Liver (tissue), 9 donors: Measurements from ENCODE around the gene PITPNM1. TPM values are rescaled to one million over a fixed set of nuclear protein-coding genes. Genes with fewer than 3 reads are reported as not detected.

Experiments used
- DNase-seq: peaks from one replicate; pipeline ENCODE4 v3.0.0-alpha.2; 2017; ENCODE audit warnings: low spot score
- H3K27ac ChIP-seq, 2 donors: one replicate each; pipeline ENCODE4 v1.7.0; 2013; ENCODE audit warnings: inconsistent platforms in 2 of 2, low read length in 2 of 2, control low read depth in 1 of 2, low read depth in 1 of 2, mild to moderate bottlenecking in 1 of 2
- H3K27me3 ChIP-seq, 4 donors: one replicate each; pipeline versions ENCODE4 v1.6.1 to v1.7.0; 2013; ENCODE audit warnings: low read length in 3 of 4, inconsistent platforms in 1 of 4, mild to moderate bottlenecking in 1 of 4, moderate library complexity in 1 of 4; ENCODE audit not compliant: control insufficient read depth in 4 of 4, insufficient read depth in 4 of 4
- H3K36me3 ChIP-seq, 4 donors: one replicate each; pipeline versions ENCODE4 v1.6.1 to v1.7.0; 2013; ENCODE audit warnings: low read length in 3 of 4, mild to moderate bottlenecking in 3 of 4, low read depth in 1 of 4, moderate library complexity in 1 of 4; ENCODE audit not compliant: control insufficient read depth in 4 of 4, insufficient read depth in 3 of 4
- H3K4me1 ChIP-seq, 4 donors: one replicate each; pipeline versions ENCODE4 v1.6.1 to v1.7.0; 2013; ENCODE audit warnings: low read length in 3 of 4, mild to moderate bottlenecking in 3 of 4, moderate library complexity in 1 of 4; ENCODE audit not compliant: control insufficient read depth in 4 of 4, insufficient read depth in 4 of 4
- H3K4me3 ChIP-seq, 3 donors: one replicate each; pipeline versions ENCODE4 v1.6.1 to v1.7.0; 2013; ENCODE audit warnings: low read length in 3 of 3, control low read depth in 1 of 3, low read depth in 1 of 3, mild to moderate bottlenecking in 1 of 3
- H3K9ac ChIP-seq, 2 donors: one replicate each; pipeline ENCODE4 v1.7.0; 2013; ENCODE audit warnings: low read length in 2 of 2, mild to moderate bottlenecking in 2 of 2, moderate library complexity in 2 of 2, control low read depth in 1 of 2, low read depth in 1 of 2
- H3K9me3 ChIP-seq, 4 donors: one replicate each; pipeline versions ENCODE4 v1.6.1 to v1.7.0; 2013; ENCODE audit warnings: low read length in 3 of 4; ENCODE audit not compliant: control insufficient read depth in 4 of 4
- EGR1 ChIP-seq, 2 donors: IDR thresholded peaks; 2 replicates each; pipeline ENCODE4 v1.6.1; 2016 to 2018; ENCODE audit warnings: antibody characterized with exemption in 2 of 2, low read depth in 2 of 2
- FOXA1 ChIP-seq: IDR thresholded peaks from 2 replicates; pipeline ENCODE4 v1.6.1; 2016; ENCODE audit warnings: antibody characterized with exemption
- FOXA2 ChIP-seq: IDR thresholded peaks from 2 replicates; pipeline ENCODE4 v1.6.1; 2016; ENCODE audit warnings: antibody characterized with exemption
- GABPA ChIP-seq, 2 donors: IDR thresholded peaks in 1 of 2; conservative IDR thresholded peaks in 1 of 2; 2 replicates each; pipeline ENCODE4 v1.6.1; 2016; ENCODE audit warnings: antibody characterized with exemption in 2 of 2, mild to moderate bottlenecking in 1 of 2, moderate library complexity in 1 of 2
- HNF4G ChIP-seq: IDR thresholded peaks from 2 replicates; pipeline ENCODE4 v1.6.1; 2016; ENCODE audit warnings: antibody characterized with exemption
- JUND ChIP-seq, 2 donors: IDR thresholded peaks; 2 replicates each; pipeline ENCODE4 v1.6.1; 2016; ENCODE audit warnings: antibody characterized with exemption in 2 of 2
- NR2F2 ChIP-seq: IDR thresholded peaks from 2 replicates; pipeline ENCODE4 v1.6.1; 2016; ENCODE audit warnings: antibody characterized with exemption
- RAD21 ChIP-seq, 2 donors: IDR thresholded peaks; 2 replicates each; pipeline ENCODE4 v1.6.1; 2016; ENCODE audit warnings: antibody characterized with exemption in 2 of 2, mild to moderate bottlenecking in 2 of 2
- RXRA ChIP-seq, 2 donors: IDR thresholded peaks; 2 replicates each; pipeline ENCODE4 v1.6.1; 2017 to 2018; ENCODE audit warnings: antibody characterized with exemption in 2 of 2, mild to moderate bottlenecking in 1 of 2
- SP1 ChIP-seq: IDR thresholded peaks from 2 replicates; pipeline ENCODE4 v1.6.1; 2018; ENCODE audit warnings: antibody characterized with exemption, mild to moderate bottlenecking
- TAF1 ChIP-seq: conservative IDR thresholded peaks from 2 replicates; pipeline ENCODE4 v1.6.1; 2016; ENCODE audit warnings: antibody characterized with exemption, mild to moderate bottlenecking
- YY1 ChIP-seq: IDR thresholded peaks from 2 replicates; pipeline ENCODE4 v1.6.1; 2016; ENCODE audit warnings: antibody characterized with exemption, mild to moderate bottlenecking
- WGBS: extraction: QIAGEN DNeasy Blood & Tissue Kit; methylation state at CpG from one replicate; pipeline ENCODE4 v1.1.7; 2013; 5-methylcytosine and 5-hydroxymethylcytosine counted together
- polyA plus RNA-seq, 2 donors: library from polyadenylated mRNA; stranded (reverse) in 1 of 2; unstranded in 1 of 2; fragments of 200-250 nt in 1 of 2; fragments of >200 nt in 1 of 2; fragmentation: Nextera tagmentation in 1 of 2; extraction: Ambion mirVana in 1 of 2; gene quantifications; one replicate each; pipeline versions ENCODE4 v1.2.1 to v1.2.3, GENCODE V29; 2013 to 2015
- total RNA-seq, 2 donors: library from RNA; depleted of rRNA; stranded (reverse); fragments of >200 nt; gene quantifications; one replicate each; pipeline ENCODE4 v1.2.3, GENCODE V29; 2014
- TF ChIP-seq, protein P1 (sequence below): IDR thresholded peaks from 2 replicates; pipeline ENCODE4 v1.6.1; 2016; ENCODE audit warnings: antibody characterized with exemption
- TF ChIP-seq, protein P2 (sequence below): IDR thresholded peaks from 2 replicates; pipeline ENCODE4 v1.6.1; 2016; ENCODE audit warnings: antibody characterized with exemption, mild to moderate bottlenecking
- TF ChIP-seq, protein P3 (sequence below): IDR thresholded peaks from 2 replicates; pipeline ENCODE4 v1.6.1; 2016; ENCODE audit warnings: antibody characterized with exemption
- TF ChIP-seq, protein P4 (sequence below): fragments of 150-350 bp; IDR thresholded peaks from 2 replicates; pipeline ENCODE4 v1.5.1; 2017; ENCODE audit warnings: improper control_type of control experiment, low read depth, low read length; ENCODE audit not compliant: missing input control
- TF ChIP-seq, protein P5 (sequence below): IDR thresholded peaks from 2 replicates; pipeline ENCODE4 v1.6.1; 2016; ENCODE audit warnings: antibody characterized with exemption
- donor health status: healthy.
- donor health status: healthy.
- donor health status: healthy.
- donor health status: healthy.
- donor health status: healthy.

The PITPNM1 gene
- total and polyA plus RNA-seq, 4 donors, result 1.3 to 9.3 (median 5.1) TPM

DNA sequence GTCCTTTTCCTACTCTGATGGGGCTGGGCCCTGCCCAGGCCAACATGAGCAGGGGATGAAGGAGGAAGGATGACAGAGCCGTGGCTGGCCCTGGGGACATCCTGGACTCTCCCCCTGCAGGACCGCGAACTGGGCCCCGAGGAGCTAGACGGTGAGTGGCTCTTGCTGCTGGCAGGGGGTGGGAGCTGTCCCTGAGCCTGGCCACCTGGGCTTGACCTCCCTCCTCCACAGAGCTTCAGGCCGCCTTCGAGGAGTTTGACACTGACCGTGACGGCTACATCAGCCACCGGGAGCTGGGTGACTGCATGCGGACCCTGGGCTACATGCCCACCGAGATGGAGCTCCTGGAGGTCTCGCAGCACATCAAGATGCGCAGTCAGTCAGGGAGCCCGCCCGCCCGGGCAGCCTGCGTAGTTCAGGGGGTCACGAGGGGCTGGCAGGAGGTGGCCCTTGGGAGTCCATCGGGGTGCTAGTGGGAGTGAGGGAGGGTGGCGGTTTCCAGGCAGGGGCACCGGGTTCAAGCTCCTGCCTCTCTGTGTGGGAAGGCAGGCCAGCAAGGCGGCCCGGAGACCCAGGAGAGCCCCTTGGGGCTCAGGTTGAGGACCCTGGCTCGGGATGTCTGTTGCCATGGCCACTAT lies 49.0 kb downstream of the PITPNM1 start:
- Histone ChIP-seq H3K9ac (no peak overlapping the region), H3K36me3 (no peaks in the 10 kb centered on the region), H3K27ac (no peak overlapping the region), H3K4me1 (no peaks in the 10 kb centered on the region), H3K9me3 (no peaks in the 10 kb centered on the region), H3K27me3 (no peaks in the 10 kb centered on the region), H3K4me3 (no peak overlapping the region)
- WGBS, result 88% methylated on average over 25 of the region's 25 CpGs
- DNase-seq, result no peak
- TF ChIP-seq JUND (IDR thresholded peaks at IDR 0.05) (no peak), FOXA2 (no peak), TAF1 (no peak), HNF4G (no peak), RAD21 (IDR thresholded peaks at IDR 0.05) (no peak), YY1 (no peak), RXRA (IDR thresholded peaks at IDR 0.05) (no peak), SP1 (no peak), NR2F2 (no peak), EGR1 (IDR thresholded peaks at IDR 0.05; ENCODE audit: low read depth in 2 of 2) (no peak), FOXA1 (no peak)
- TF ChIP-seq, protein P1, sequence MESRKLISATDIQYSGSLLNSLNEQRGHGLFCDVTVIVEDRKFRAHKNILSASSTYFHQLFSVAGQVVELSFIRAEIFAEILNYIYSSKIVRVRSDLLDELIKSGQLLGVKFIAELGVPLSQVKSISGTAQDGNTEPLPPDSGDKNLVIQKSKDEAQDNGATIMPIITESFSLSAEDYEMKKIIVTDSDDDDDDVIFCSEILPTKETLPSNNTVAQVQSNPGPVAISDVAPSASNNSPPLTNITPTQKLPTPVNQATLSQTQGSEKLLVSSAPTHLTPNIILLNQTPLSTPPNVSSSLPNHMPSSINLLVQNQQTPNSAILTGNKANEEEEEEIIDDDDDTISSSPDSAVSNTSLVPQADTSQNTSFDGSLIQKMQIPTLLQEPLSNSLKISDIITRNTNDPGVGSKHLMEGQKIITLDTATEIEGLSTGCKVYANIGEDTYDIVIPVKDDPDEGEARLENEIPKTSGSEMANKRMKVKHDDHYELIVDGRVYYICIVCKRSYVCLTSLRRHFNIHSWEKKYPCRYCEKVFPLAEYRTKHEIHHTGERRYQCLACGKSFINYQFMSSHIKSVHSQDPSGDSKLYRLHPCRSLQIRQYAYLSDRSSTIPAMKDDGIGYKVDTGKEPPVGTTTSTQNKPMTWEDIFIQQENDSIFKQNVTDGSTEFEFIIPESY, result no peak
- TF ChIP-seq, protein P2, sequence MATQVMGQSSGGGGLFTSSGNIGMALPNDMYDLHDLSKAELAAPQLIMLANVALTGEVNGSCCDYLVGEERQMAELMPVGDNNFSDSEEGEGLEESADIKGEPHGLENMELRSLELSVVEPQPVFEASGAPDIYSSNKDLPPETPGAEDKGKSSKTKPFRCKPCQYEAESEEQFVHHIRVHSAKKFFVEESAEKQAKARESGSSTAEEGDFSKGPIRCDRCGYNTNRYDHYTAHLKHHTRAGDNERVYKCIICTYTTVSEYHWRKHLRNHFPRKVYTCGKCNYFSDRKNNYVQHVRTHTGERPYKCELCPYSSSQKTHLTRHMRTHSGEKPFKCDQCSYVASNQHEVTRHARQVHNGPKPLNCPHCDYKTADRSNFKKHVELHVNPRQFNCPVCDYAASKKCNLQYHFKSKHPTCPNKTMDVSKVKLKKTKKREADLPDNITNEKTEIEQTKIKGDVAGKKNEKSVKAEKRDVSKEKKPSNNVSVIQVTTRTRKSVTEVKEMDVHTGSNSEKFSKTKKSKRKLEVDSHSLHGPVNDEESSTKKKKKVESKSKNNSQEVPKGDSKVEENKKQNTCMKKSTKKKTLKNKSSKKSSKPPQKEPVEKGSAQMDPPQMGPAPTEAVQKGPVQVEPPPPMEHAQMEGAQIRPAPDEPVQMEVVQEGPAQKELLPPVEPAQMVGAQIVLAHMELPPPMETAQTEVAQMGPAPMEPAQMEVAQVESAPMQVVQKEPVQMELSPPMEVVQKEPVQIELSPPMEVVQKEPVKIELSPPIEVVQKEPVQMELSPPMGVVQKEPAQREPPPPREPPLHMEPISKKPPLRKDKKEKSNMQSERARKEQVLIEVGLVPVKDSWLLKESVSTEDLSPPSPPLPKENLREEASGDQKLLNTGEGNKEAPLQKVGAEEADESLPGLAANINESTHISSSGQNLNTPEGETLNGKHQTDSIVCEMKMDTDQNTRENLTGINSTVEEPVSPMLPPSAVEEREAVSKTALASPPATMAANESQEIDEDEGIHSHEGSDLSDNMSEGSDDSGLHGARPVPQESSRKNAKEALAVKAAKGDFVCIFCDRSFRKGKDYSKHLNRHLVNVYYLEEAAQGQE, result no peak
- TF ChIP-seq, protein P3, sequence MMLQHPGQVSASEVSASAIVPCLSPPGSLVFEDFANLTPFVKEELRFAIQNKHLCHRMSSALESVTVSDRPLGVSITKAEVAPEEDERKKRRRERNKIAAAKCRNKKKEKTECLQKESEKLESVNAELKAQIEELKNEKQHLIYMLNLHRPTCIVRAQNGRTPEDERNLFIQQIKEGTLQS, result no peak
- TF ChIP-seq, protein P4, sequence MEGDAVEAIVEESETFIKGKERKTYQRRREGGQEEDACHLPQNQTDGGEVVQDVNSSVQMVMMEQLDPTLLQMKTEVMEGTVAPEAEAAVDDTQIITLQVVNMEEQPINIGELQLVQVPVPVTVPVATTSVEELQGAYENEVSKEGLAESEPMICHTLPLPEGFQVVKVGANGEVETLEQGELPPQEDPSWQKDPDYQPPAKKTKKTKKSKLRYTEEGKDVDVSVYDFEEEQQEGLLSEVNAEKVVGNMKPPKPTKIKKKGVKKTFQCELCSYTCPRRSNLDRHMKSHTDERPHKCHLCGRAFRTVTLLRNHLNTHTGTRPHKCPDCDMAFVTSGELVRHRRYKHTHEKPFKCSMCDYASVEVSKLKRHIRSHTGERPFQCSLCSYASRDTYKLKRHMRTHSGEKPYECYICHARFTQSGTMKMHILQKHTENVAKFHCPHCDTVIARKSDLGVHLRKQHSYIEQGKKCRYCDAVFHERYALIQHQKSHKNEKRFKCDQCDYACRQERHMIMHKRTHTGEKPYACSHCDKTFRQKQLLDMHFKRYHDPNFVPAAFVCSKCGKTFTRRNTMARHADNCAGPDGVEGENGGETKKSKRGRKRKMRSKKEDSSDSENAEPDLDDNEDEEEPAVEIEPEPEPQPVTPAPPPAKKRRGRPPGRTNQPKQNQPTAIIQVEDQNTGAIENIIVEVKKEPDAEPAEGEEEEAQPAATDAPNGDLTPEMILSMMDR, result no peak
- TF ChIP-seq, protein P5, sequence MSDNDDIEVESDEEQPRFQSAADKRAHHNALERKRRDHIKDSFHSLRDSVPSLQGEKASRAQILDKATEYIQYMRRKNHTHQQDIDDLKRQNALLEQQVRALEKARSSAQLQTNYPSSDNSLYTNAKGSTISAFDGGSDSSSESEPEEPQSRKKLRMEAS, result no peak

DNA sequence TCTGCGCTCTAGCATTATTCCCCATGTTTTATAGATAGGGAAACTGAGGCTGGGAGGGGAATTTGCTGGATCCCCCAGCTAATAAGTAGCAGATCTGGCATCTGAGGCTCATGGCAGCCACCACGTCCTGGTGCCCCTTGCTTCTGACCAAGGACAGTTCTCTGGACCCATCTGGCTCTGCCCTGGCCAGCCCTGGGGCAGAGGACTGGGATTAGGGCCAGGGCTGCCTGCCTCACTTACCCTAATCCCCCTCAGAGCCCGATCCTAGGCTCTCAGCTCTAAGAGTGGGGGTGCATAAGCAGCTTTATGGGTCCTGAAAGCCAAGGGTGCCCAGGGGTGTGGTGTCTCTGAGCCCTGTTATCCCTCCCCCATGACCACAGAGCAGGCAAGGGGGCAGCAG lies 50.1 kb downstream of the PITPNM1 start, which contains the start of gene CABP4:
Gene CABP4 (plus strand): TSS at position 301 of the 400 bp plus-strand sequence. CDS start 70 bp downstream, at position 371.
- Histone ChIP-seq H3K4me3 (no peak within 1 kb of the TSS), H3K9me3 (no peaks in the 10 kb centered on the region), H3K36me3 (no peaks in the 10 kb centered on the region), H3K9ac (no peak within 1 kb of the TSS), H3K4me1 (no peaks in the 10 kb centered on the region), H3K27ac (no peak within 1 kb of the TSS), H3K27me3 (no peaks in the 10 kb centered on the region)
- no peak for DNase-seq
- WGBS, result 91% methylated on average over 3 of the region's 3 CpGs
- TF ChIP-seq, protein P5, result no peak
- TF ChIP-seq YY1 (no peak), GABPA (IDR thresholded peaks at IDR 0.05 in 1 of 2, conservative IDR thresholded peaks at IDR 0.05 in 1 of 2) (no peak), RAD21 (IDR thresholded peaks at IDR 0.05) (no peak), SP1 (no peak), FOXA2 (no peak), JUND (IDR thresholded peaks at IDR 0.05) (no peak), HNF4G (no peak), NR2F2 (no peak)
- TF ChIP-seq, protein P2, result no peak
- TF ChIP-seq, protein P4, result no peak
